ENCODE measurements around the gene ZNF22. TPM values are rescaled to one million over a fixed set of nuclear protein-coding genes. Genes with fewer than 3 reads are reported as not detected.
A peak's percentile ranks its signal among the peaks of the same experiment; 100 is the strongest.

Gene ZNF22
- total RNA-seq, 1 donor from 2014 or later: 81.0 TPM

DNA sequence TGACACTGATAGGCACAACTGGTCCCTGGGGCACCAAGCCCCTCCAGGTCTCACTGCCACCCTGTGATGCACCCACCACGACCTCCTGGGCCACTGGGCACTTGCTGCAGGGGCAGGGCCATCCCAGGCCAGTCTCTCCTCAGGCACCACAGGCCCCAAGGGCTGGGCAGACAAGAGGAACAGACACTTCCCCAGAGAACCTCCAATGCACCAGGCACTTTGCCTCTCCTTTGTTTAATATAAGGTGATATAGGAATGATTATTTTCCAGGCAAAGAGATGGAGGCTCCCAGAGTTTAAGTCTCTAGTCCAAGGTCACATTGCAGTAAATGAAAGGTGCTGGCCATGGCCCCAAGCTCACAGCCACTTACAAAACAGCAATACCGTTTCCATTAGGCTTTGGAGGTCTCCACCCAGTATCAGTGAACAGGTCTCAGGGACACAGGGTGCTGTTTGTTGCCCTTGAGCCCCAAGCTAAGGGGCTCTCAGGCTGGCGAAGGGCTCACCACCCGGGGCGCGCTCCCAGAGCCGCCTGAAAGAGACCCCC is 26.6 kb upstream of the ZNF22 start:
- H3K4me1 ChIP-seq: peaks cover 25% of the 10 kb centered on the region

DNA sequence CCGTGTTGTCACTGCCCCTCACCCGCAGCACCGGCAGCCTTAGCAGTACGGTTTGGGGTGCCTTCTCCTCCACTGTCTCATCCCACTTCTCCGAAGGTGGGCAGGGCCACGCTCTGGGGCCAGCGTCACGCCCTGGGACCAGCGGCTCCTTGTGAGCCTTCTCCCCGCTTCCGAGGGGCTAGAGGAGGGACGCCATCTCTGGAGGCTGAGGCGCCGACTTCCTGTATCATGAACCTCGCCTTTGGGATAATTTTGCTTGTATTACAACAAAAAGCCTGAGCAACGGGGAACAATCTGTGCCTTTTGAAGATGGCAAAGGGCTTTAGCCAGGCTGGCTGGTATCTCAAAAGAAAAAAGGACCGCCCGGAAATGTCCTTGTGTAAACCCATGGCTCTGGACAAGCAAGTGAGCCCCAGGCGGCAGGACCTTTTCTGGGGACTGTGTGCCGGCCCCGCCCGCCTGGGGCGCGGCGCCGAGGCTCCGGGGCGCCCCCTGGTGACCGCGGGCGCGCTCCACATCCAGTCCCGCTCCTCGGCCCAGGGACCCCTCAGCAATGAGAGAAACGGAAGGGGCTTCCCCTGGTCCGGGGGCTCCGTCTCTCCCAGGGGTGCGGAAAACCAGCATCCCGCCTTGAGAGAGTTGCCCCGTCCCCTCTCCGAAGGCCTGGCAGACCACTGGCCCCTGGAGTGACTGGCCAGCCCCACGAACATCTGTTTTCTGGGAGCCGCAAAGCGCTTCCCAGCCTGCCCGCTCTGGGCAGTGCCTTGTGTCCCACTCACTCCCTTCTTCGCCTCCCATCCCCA is 25.9 kb upstream of the ZNF22 start:
- peaks cover 31% of the 10 kb centered on the region for H3K4me1 ChIP-seq
- no peak overlapping the region for H3K27ac ChIP-seq
- no peak overlapping the region for H3K27ac Mint-ChIP-seq

More for the DNA sequence above, 26.6 kb upstream of the ZNF22 start:
- no peak overlapping the region for H3K4me3 Mint-ChIP-seq
- peaks cover 12% of the 10 kb centered on the region for H3K27me3 Mint-ChIP-seq (ENCODE audit: insufficient read depth, low read depth)
- DNase-seq (ENCODE audit: low spot score): no peak
- Histone ChIP-seq H3K36me3 (no peaks in the 10 kb centered on the region), H3K9ac (no peak overlapping the region), H3K4me2 (peak overlapping the region; percentile 86), H3K9me3 (ENCODE audit: low read depth) (no peaks in the 10 kb centered on the region), H3K27me3 (peaks cover 23% of the 10 kb centered on the region), H3K27ac (no peak overlapping the region), H3K79me2 (ENCODE audit: low read depth) (no peaks in the 10 kb centered on the region), H4K20me1 (ENCODE audit: low read depth) (no peaks in the 10 kb centered on the region), H2AFZ (replicated peaks) (peak overlapping the region; percentile 91), H3K4me3 (peak overlapping the region; percentile 50), H3F3A (ENCODE audit: low read depth) (no peaks in the 10 kb centered on the region)
- H3K27ac Mint-ChIP-seq: no peak overlapping the region
- TF ChIP-seq EZH2phosphoT487 (IDR thresholded peaks at IDR 0.05) (no peak), EZH2 (IDR thresholded peaks at IDR 0.05) (no peak)
- TF ChIP-seq, protein P1, sequence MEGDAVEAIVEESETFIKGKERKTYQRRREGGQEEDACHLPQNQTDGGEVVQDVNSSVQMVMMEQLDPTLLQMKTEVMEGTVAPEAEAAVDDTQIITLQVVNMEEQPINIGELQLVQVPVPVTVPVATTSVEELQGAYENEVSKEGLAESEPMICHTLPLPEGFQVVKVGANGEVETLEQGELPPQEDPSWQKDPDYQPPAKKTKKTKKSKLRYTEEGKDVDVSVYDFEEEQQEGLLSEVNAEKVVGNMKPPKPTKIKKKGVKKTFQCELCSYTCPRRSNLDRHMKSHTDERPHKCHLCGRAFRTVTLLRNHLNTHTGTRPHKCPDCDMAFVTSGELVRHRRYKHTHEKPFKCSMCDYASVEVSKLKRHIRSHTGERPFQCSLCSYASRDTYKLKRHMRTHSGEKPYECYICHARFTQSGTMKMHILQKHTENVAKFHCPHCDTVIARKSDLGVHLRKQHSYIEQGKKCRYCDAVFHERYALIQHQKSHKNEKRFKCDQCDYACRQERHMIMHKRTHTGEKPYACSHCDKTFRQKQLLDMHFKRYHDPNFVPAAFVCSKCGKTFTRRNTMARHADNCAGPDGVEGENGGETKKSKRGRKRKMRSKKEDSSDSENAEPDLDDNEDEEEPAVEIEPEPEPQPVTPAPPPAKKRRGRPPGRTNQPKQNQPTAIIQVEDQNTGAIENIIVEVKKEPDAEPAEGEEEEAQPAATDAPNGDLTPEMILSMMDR (IDR thresholded peaks at IDR 0.05): no peak
- no peaks in the 10 kb centered on the region for H3K9me3 Mint-ChIP-seq
- H3K4me1 Mint-ChIP-seq: peaks cover 29% of the 10 kb centered on the region
- peaks cover 11% of the 10 kb centered on the region for H3K36me3 Mint-ChIP-seq

DNA sequence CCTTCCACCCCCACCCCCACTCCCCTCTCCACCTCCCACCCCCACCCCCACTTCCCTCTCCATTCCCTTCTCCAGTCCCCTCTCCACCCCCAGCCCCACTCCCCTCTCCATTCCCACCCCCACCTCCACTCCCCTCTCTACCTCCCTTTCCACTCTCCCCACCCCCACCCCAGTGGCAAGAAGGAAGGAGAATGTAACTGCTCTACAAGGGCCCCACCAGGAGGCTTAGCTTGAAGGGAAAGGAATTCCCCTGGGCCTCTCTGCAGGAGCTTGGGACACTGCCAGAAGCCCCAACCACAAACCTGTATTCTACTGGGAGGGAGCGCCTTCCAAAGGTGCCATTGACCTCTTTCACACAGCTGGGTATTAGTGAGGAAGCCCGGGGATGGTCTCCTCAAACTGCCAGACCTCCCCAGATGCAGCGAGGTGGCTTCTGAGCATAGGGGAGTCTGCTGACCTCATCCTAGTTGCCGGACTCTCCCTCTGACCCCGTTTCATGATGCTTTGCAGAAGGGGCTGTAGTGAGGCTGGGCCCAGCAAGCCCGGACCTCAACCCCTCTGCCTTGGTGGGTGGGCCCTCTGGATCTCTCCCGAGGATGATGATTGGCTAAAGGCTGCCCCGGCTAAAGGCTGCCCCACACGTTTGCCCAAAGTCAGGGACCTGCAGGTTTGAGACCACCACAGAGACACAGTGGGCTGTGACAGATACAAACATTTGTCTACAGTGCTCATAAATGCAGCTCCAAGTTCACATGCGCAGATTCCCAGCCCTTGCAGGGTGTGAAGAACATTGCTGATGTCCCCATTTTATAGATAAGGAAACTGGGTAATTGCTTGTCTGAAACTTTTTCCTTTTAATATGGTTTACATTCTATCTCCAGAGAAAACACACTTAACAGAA is 25.0 kb upstream of the ZNF22 start:
- peaks cover 43% of the 10 kb centered on the region for H3K4me1 Mint-ChIP-seq

More for the DNA sequence above, 25.9 kb upstream of the ZNF22 start:
- Mint-ChIP-seq H3K4me3 (no peak overlapping the region), H3K36me3 (peaks cover 11% of the 10 kb centered on the region), H3K9me3 (no peaks in the 10 kb centered on the region), H3K27me3 (ENCODE audit: insufficient read depth, low read depth) (peaks cover 12% of the 10 kb centered on the region), H3K4me1 (peaks cover 34% of the 10 kb centered on the region)
- Histone ChIP-seq H4K20me1 (ENCODE audit: low read depth) (no peaks in the 10 kb centered on the region), H2AFZ (replicated peaks) (peak overlapping the region; percentile 91), H3K4me2 (peak overlapping the region; percentile 86), H3K9me3 (ENCODE audit: low read depth) (no peaks in the 10 kb centered on the region), H3K4me3 (peak overlapping the region; percentile 50), H3K27me3 (peaks cover 23% of the 10 kb centered on the region), H3K79me2 (ENCODE audit: low read depth) (no peaks in the 10 kb centered on the region), H3K9ac (no peak overlapping the region), H3K36me3 (no peaks in the 10 kb centered on the region), H3F3A (ENCODE audit: low read depth) (no peaks in the 10 kb centered on the region)
- TF ChIP-seq EZH2 (IDR thresholded peaks at IDR 0.05) (peak; percentile 52), EZH2phosphoT487 (IDR thresholded peaks at IDR 0.05) (no peak)
- TF ChIP-seq, protein P1 (IDR thresholded peaks at IDR 0.05): peak; percentile 93
- peak; percentile 79 for DNase-seq (ENCODE audit: low spot score)

More for the DNA sequence above, 25.0 kb upstream of the ZNF22 start:
- no peaks in the 10 kb centered on the region for H3K9me3 Mint-ChIP-seq
- H3F3A ChIP-seq (ENCODE audit: low read depth): no peaks in the 10 kb centered on the region
- H3K9me3 ChIP-seq (ENCODE audit: low read depth): no peaks in the 10 kb centered on the region
- no peaks in the 10 kb centered on the region for H4K20me1 ChIP-seq (ENCODE audit: low read depth)
- peaks cover 12% of the 10 kb centered on the region for H3K27me3 Mint-ChIP-seq (ENCODE audit: insufficient read depth, low read depth)
- H3K27ac Mint-ChIP-seq: no peak overlapping the region
- H3K36me3 ChIP-seq: no peaks in the 10 kb centered on the region
- peak overlapping the region; percentile 86 for H3K4me2 ChIP-seq
- H2AFZ ChIP-seq (replicated peaks): no peak overlapping the region
- no peaks in the 10 kb centered on the region for H3K79me2 ChIP-seq (ENCODE audit: low read depth)
- H3K36me3 Mint-ChIP-seq: peaks cover 9% of the 10 kb centered on the region
- no peak overlapping the region for H3K4me3 Mint-ChIP-seq
- H3K9ac ChIP-seq: no peak overlapping the region
- H3K27ac ChIP-seq: no peak overlapping the region
- DNase-seq (ENCODE audit: low spot score): peak; percentile 42
- H3K4me3 ChIP-seq: peak overlapping the region; percentile 50
- peaks cover 40% of the 10 kb centered on the region for H3K4me1 ChIP-seq
- peaks cover 23% of the 10 kb centered on the region for H3K27me3 ChIP-seq
- TF ChIP-seq EZH2 (IDR thresholded peaks at IDR 0.05) (no peak), EZH2phosphoT487 (IDR thresholded peaks at IDR 0.05) (no peak)
- TF ChIP-seq, protein P1 (IDR thresholded peaks at IDR 0.05): no peak
